ENCODE data around the gene FAM184B. TPM values are rescaled to one million over a fixed set of nuclear protein-coding genes. Genes with fewer than 3 reads are reported as not detected.
A peak's percentile ranks its signal among the peaks of the same experiment; 100 is the strongest.

Gene FAM184B
- total and polyA plus RNA-seq, 8 donors = 0.06 to 0.27 (median 0.18) TPM

- H3K9me3 ChIP-seq = peaks cover 0 to 6% of the 10 kb centered on the region in 2 donors
- H3K4me1 ChIP-seq = no peaks in the 10 kb centered on the region
- TF ChIP-seq CTCF (IDR thresholded peaks at IDR 0.05) = no peak
- H3K27me3 ChIP-seq = no peaks in the 10 kb centered on the region
- intact Hi-C loops (cut with DNase I) = no loop called here
- no peak for ATAC-seq
- DNase-seq = no peak
- H3K27ac ChIP-seq = no peak overlapping the region
- no peaks in the 10 kb centered on the region for H3K36me3 ChIP-seq
- no peak overlapping the region for H3K4me3 ChIP-seq
Measured at GRCh38 chr4:17766826-17767458, 14.5 kb downstream of the FAM184B start.

- no peak for DNase-seq
- no peak overlapping the region for H3K4me3 ChIP-seq
- TF ChIP-seq CTCF (IDR thresholded peaks at IDR 0.05) = no peak
- H3K9me3 ChIP-seq = peaks cover 0 to 6% of the 10 kb centered on the region in 2 donors
- H3K27ac ChIP-seq = no peak overlapping the region
- ATAC-seq = no peak
- no peaks in the 10 kb centered on the region for H3K4me1 ChIP-seq
- H3K36me3 ChIP-seq = no peaks in the 10 kb centered on the region
- no peaks in the 10 kb centered on the region for H3K27me3 ChIP-seq
- intact Hi-C loops (cut with DNase I) = no loop called here
Measured at GRCh38 chr4:17765514-17766286, 15.7 kb downstream of the FAM184B start.

GRCh38 chr4:17763931-17764330, 17.5 kb downstream of the FAM184B start:
- TF ChIP-seq CTCF (IDR thresholded peaks at IDR 0.05) = no peak
- no peaks in the 10 kb centered on the region for H3K36me3 ChIP-seq
- no peak overlapping the region for H3K27ac ChIP-seq
- no peaks in the 10 kb centered on the region for H3K4me1 ChIP-seq
- peaks cover 0 to 6% of the 10 kb centered on the region in 2 donors for H3K9me3 ChIP-seq
- no peak overlapping the region for H3K4me3 ChIP-seq
- intact Hi-C loops (cut with DNase I) = no loop called here
- ATAC-seq = no peak
- no peaks in the 10 kb centered on the region for H3K27me3 ChIP-seq
- no peak for DNase-seq

- H3K4me1 ChIP-seq = no peaks in the 10 kb centered on the region
- peaks cover 0 to 6% of the 10 kb centered on the region in 2 donors for H3K9me3 ChIP-seq
- ATAC-seq (no peak), DNase-seq (no peak)
- no peak overlapping the region for H3K27ac ChIP-seq
- H3K27me3 ChIP-seq = no peaks in the 10 kb centered on the region
- no peak overlapping the region for H3K4me3 ChIP-seq
- TF ChIP-seq CTCF (IDR thresholded peaks at IDR 0.05) = no peak
- H3K36me3 ChIP-seq = no peaks in the 10 kb centered on the region
- intact Hi-C loops (cut with DNase I) = no loop called here
Measured at GRCh38 chr4:17763416-17763815, 18.0 kb downstream of the FAM184B start.

GRCh38 chr4:17762726-17763125, 18.7 kb downstream of the FAM184B start:
- no peak for DNase-seq
- ATAC-seq = peak; percentile 76
- Histone ChIP-seq H3K27me3 (no peaks in the 10 kb centered on the region), H3K36me3 (no peaks in the 10 kb centered on the region), H3K27ac (no peak overlapping the region), H3K4me1 (no peaks in the 10 kb centered on the region), H3K4me3 (no peak overlapping the region), H3K9me3 (peaks cover 0 to 6% of the 10 kb centered on the region in 2 donors)
- no peak for TF ChIP-seq CTCF (IDR thresholded peaks at IDR 0.05)
- intact Hi-C loops (cut with DNase I) = no loop called here

Data from left lung (tissue), 10 donors.